HL-60 (cell line): ENCODE results near the gene PLXDC2.
"Not testable (repeated sequence)": the region's sequence is repeated elsewhere in the genome, so short reads cannot be mapped to it uniquely, and the experiment has no call there.

Source experiments
- DNase-seq, 2 experiments: peaks; one replicate each; pipeline ENCODE4 v3.0.0-alpha.2; 2010 to 2020; ENCODE audit warnings: low read depth in 1 of 2, low spot score in 1 of 2
- H3K27ac ChIP-seq: fragments of 250-450 bp; sonication (Bioruptor Pico); replicated peaks from 2 replicates; pipeline ENCODE4 v1.5.1; 2020; ENCODE audit warnings: mild to moderate bottlenecking, moderate library complexity
- H3K27me3 ChIP-seq: fragments of 250-450 bp; sonication (Bioruptor Pico); 2 replicates; pipeline ENCODE4 v1.5.1; 2021; ENCODE audit warnings: mild to moderate bottlenecking, moderate library complexity; ENCODE audit not compliant: insufficient read depth, poor library complexity, severe bottlenecking
- H3K4me3 ChIP-seq: replicated peaks from 2 replicates; pipeline ENCODE4 v1.5.1; 2011; ENCODE audit warnings: mild to moderate bottlenecking, control low read depth, low read length; ENCODE audit not compliant: insufficient read depth
- GABPA ChIP-seq: IDR thresholded peaks from 2 replicates; pipeline ENCODE4 v1.6.1; 2012; ENCODE audit warnings: low read depth
- POLR2AphosphoS5 ChIP-seq: IDR thresholded peaks from 2 replicates; pipeline ENCODE4 v1.6.1; 2012; ENCODE audit warnings: low read depth
- REST ChIP-seq: IDR thresholded peaks from 2 replicates; pipeline ENCODE4 v1.6.1; 2012; ENCODE audit warnings: low read depth; ENCODE audit not compliant: insufficient replicate concordance
- SPI1 ChIP-seq: IDR thresholded peaks from 2 replicates; pipeline ENCODE4 v1.6.1; 2012; ENCODE audit warnings: low read depth, mild to moderate bottlenecking, borderline replicate concordance
- TF ChIP-seq, protein P1 (sequence below): IDR thresholded peaks from one replicate; pipeline ENCODE4 v1.5.1; 2011; ENCODE audit warnings: low read length, control low read depth, inconsistent platforms; ENCODE audit not compliant: insufficient read depth

Gene PLXDC2

DNA sequence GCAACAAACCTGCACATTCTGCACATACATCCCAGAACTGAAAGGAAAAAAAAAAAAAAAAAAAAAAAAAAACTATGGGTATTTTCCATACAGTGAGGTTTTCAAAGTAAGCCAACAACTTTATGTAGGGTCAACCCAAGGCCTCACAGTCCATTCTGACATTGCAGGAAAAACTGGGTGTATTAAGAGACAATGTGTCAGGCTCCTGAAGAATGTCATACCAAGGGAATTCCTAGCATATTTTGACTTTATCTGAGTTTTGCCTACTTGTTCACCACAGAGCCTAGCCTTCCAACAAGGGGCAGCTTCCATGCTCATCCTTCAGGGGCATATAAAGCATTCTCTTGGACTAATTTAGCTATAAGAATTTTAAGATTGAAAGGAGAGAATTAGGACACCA, 368.9 kb downstream of the PLXDC2 start:
- TF ChIP-seq, protein P1, sequence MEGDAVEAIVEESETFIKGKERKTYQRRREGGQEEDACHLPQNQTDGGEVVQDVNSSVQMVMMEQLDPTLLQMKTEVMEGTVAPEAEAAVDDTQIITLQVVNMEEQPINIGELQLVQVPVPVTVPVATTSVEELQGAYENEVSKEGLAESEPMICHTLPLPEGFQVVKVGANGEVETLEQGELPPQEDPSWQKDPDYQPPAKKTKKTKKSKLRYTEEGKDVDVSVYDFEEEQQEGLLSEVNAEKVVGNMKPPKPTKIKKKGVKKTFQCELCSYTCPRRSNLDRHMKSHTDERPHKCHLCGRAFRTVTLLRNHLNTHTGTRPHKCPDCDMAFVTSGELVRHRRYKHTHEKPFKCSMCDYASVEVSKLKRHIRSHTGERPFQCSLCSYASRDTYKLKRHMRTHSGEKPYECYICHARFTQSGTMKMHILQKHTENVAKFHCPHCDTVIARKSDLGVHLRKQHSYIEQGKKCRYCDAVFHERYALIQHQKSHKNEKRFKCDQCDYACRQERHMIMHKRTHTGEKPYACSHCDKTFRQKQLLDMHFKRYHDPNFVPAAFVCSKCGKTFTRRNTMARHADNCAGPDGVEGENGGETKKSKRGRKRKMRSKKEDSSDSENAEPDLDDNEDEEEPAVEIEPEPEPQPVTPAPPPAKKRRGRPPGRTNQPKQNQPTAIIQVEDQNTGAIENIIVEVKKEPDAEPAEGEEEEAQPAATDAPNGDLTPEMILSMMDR: no peak
- TF ChIP-seq SPI1 (no peak), POLR2AphosphoS5 (no peak), GABPA (no peak), REST (no peak)
- Histone ChIP-seq H3K4me3 (no peak overlapping the region), H3K27ac (no peak overlapping the region), H3K27me3 (no peaks in the 10 kb centered on the region)
- no peak for DNase-seq

DNA sequence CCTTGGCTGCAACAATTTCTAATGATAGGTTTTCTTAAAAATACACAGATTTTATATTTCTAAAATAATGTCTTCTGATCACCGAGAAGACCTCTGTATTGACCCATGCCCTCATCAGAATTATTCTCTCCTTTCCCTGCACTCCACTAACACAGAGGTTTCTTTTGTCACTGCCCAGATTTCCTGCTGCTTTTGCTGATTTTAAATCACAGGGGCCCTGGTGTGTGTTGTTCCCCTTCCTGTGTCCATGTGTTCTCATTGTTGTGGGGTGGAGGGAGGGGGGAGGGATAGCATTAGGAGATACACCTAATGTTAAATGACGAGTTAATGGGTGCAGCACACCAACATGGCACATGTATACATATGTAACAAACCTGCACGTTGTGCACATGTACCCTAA, 375.2 kb downstream of the PLXDC2 start:
- not testable (repeated sequence) for H3K27ac ChIP-seq, DNase-seq, H3K27me3 ChIP-seq, H3K4me3 ChIP-seq

DNA sequence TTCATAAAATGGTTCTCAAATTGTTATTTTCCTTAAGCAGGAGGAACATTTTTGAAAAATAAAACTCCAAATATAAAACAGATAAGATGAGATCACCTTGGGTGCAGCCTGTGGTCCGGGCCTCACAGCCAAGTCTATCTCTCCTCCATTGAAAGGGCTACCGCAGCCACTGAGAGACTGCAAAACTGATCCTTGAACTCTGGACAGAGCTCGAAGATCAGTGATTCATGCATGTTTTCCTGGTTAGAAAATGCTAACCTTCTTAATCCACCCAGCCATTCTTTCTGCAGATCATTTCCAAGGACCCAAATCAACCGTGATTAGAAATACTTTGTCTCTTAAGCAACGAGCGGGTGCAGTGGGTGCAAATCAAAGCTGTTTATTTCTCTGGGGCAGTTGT, 378.8 kb downstream of the PLXDC2 start:
- TF ChIP-seq, protein P1: no peak
- TF ChIP-seq GABPA: no peak
- TF ChIP-seq SPI1: no peak
- TF ChIP-seq POLR2AphosphoS5: no peak
- no peak for TF ChIP-seq REST
- Histone ChIP-seq H3K27ac (no peak overlapping the region), H3K4me3 (no peak overlapping the region), H3K27me3 (no peaks in the 10 kb centered on the region)
- DNase-seq: no peak

- no peaks in the 10 kb centered on the region for H3K27me3 ChIP-seq
- no peak for TF ChIP-seq SPI1
- no peak for TF ChIP-seq GABPA
- TF ChIP-seq REST: no peak
- no peak for TF ChIP-seq POLR2AphosphoS5
- no peak overlapping the region for H3K4me3 ChIP-seq
- no peak overlapping the region for H3K27ac ChIP-seq
- DNase-seq: no peak
Measured at GRCh38 chr10:20200758-20201157, 384.5 kb downstream of the PLXDC2 start.
